Esophagus muscularis mucosa (tissue), 4 donors: Measurements from ENCODE around the gene NEUROG2. TPM values are rescaled to one million over a fixed set of nuclear protein-coding genes. Genes with fewer than 3 reads are reported as not detected.

Experiments
- DNase-seq: peaks from one replicate; pipeline ENCODE4 v3.0.0-alpha.2; 2017; ENCODE audit errors: extremely low spot score
- H3K27ac ChIP-seq, 4 donors: fragments of 200-600 bp; sonication (generic); replicated peaks in 1 of 4; 1 replicate in 3 of 4; 2 replicates in 1 of 4; pipeline ENCODE4 v1.5.1; 2016 to 2019; ENCODE audit warnings: mild to moderate bottlenecking in 1 of 4
- H3K27me3 ChIP-seq, 4 donors: fragments of 200-600 bp; sonication (generic); one replicate each; pipeline versions ENCODE4 v1.5.1 to v1.6.0; 2016 to 2019
- H3K36me3 ChIP-seq, 4 donors: fragments of 200-600 bp; sonication (generic); one replicate each; pipeline ENCODE4 v1.5.1; 2016 to 2019
- H3K4me1 ChIP-seq, 4 donors: fragments of 200-600 bp; sonication (generic); one replicate each; pipeline ENCODE4 v1.5.1; 2016 to 2019
- H3K4me3 ChIP-seq, 4 donors: fragments of 200-600 bp; sonication (generic); 1 replicate in 2 of 4; 2 replicates in 2 of 4; pipeline ENCODE4 v1.5.1; 2016 to 2019; ENCODE audit warnings: mild to moderate bottlenecking in 4 of 4, moderate library complexity in 1 of 4
- H3K9me3 ChIP-seq, 4 donors: fragments of 200-600 bp; sonication (generic); 1 replicate in 3 of 4; 2 replicates in 1 of 4; pipeline ENCODE4 v1.5.1; 2016 to 2019
- EP300 ChIP-seq: sonication (generic); formaldehyde crosslinking; IDR thresholded peaks from one replicate; pipeline ENCODE4 v1.6.1; 2017; ENCODE audit warnings: antibody characterized with exemption
- POLR2A ChIP-seq: fragments of 450-650 bp; IDR thresholded peaks from one replicate; pipeline ENCODE4 v1.6.1; 2017; ENCODE audit warnings: antibody characterized with exemption, moderate library complexity, mild to moderate bottlenecking, low read depth
- POLR2AphosphoS5 ChIP-seq, 2 donors: sonication (generic); formaldehyde crosslinking; IDR thresholded peaks; one replicate each; pipeline ENCODE4 v1.6.1; 2017; ENCODE audit warnings: antibody characterized with exemption in 2 of 2
- WGBS: methylation state at CpG from one replicate; pipeline ENCODE4 v1.1.5; 2018; 5-methylcytosine and 5-hydroxymethylcytosine counted together
- intact Hi-C: fragments of 100-400 bp; cut with DNase I; formaldehyde crosslinking; loops from one replicate; pipeline ENCODE4 v1.15.1; 2023
- total RNA-seq, 4 donors: library from RNA; depleted of rRNA; stranded (reverse); fragments of >200 nt; gene quantifications; one replicate each; pipeline versions ENCODE4 v1.1.0 to v1.2.1, GENCODE V29; 2016
- TF ChIP-seq, protein P1 (sequence below), 3 experiments: fragments of 200-600 bp in 2 of 3; fragments of 450-650 bp in 1 of 3; sonication (generic) in 2 of 3; IDR thresholded peaks; one replicate each; pipeline ENCODE4 v1.5.1; 2017 to 2019; ENCODE audit warnings: antibody characterized with exemption in 3 of 3, mild to moderate bottlenecking in 2 of 3, moderate library complexity in 1 of 3

Gene NEUROG2
- total RNA-seq, 4 donors from 2014 or later, result not detected

DNA sequence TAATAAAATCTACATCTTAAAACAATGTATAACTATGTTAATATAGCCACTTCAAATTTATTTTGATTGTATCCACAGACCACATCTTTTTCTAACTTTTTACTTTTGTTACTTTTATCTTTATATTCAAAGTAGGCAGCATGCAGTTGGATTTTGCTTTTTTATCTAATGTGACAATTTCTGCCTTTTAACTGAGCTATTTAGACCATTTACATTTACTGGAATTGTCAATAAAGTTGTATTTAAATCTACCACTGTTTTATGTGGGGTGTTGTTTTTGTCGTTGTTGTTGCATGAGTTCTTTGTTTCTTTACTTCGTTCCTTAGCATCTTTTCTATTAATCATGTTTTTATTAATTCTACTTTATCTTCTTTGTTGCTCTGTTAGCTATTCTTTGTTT is 42.0 kb downstream of the NEUROG2 start:
- Histone ChIP-seq H3K27ac (no peak overlapping the region), H3K9me3 (no peaks in the 10 kb centered on the region), H3K27me3 (no peaks in the 10 kb centered on the region), H3K36me3 (no peaks in the 10 kb centered on the region), H3K4me1 (no peaks in the 10 kb centered on the region), H3K4me3 (no peak overlapping the region)
- no peak for DNase-seq
- intact Hi-C loops, result no loop called here
- WGBS, result 86% methylated on average over 2 of the region's 2 CpGs
- TF ChIP-seq POLR2AphosphoS5 (IDR thresholded peaks at IDR 0.05) (no peak), POLR2A (no peak), EP300 (no peak)
- TF ChIP-seq, protein P1, sequence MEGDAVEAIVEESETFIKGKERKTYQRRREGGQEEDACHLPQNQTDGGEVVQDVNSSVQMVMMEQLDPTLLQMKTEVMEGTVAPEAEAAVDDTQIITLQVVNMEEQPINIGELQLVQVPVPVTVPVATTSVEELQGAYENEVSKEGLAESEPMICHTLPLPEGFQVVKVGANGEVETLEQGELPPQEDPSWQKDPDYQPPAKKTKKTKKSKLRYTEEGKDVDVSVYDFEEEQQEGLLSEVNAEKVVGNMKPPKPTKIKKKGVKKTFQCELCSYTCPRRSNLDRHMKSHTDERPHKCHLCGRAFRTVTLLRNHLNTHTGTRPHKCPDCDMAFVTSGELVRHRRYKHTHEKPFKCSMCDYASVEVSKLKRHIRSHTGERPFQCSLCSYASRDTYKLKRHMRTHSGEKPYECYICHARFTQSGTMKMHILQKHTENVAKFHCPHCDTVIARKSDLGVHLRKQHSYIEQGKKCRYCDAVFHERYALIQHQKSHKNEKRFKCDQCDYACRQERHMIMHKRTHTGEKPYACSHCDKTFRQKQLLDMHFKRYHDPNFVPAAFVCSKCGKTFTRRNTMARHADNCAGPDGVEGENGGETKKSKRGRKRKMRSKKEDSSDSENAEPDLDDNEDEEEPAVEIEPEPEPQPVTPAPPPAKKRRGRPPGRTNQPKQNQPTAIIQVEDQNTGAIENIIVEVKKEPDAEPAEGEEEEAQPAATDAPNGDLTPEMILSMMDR (IDR thresholded peaks at IDR 0.05), result no peak

DNA sequence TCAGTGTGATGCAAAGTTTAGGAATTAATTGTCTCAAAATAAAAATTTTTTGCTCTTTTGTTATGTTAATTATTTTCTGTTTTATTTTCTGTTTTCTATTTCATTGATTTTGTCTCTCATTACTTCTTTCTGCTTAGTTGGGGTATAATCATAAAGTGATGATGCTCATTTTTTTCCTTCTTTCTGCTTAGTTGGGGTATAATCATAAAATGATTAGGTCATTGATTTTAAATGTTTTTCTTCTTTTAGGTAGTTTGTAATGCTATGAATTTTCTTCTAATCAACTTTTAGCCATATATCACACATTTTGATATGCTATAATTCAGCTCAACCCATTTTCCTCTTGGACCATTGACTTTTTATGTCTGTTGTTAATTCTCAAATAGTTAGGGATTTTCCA is 43.7 kb downstream of the NEUROG2 start:
- H3K4me1 ChIP-seq, result no peaks in the 10 kb centered on the region
- TF ChIP-seq POLR2AphosphoS5 (IDR thresholded peaks at IDR 0.05), result no peak
- no peak for TF ChIP-seq POLR2A
- no peak for TF ChIP-seq EP300
- TF ChIP-seq, protein P1 (IDR thresholded peaks at IDR 0.05), result no peak
- no peak overlapping the region for H3K4me3 ChIP-seq
- no peak for DNase-seq
- H3K36me3 ChIP-seq, result no peaks in the 10 kb centered on the region
- intact Hi-C loops, result no loop called here
- no peaks in the 10 kb centered on the region for H3K9me3 ChIP-seq
- no peaks in the 10 kb centered on the region for H3K27me3 ChIP-seq
- H3K27ac ChIP-seq, result no peak overlapping the region

Other genes starting within 250 kb of the NEUROG2 start
- gene TIFA, start 230.3 kb downstream of the NEUROG2 start, total RNA-seq, result 10 to 100 TPM in 2 of 4 donors, 1 to 10 TPM in 2; 5.4 to 17.4 (median 12.4) TPM
- gene ALPK1, start 218.8 kb downstream of the NEUROG2 start, total RNA-seq, result 10 to 100 TPM; 12.6 to 19.9 (median 14.8) TPM
- 1 to 10 TPM; 1.5 to 10.0 (median 3.7) TPM for gene ZGRF1, start 120.7 kb upstream of the NEUROG2 start, total RNA-seq
- 10 to 100 TPM; 42.3 to 75.6 (median 47.3) TPM for gene LARP7, start 121.0 kb upstream of the NEUROG2 start, total RNA-seq